ENCODE measurements around the gene C12orf57. TPM values are rescaled to one million over a fixed set of nuclear protein-coding genes. Genes with fewer than 3 reads are reported as not detected.

C12orf57 gene
- total and polyA plus RNA-seq, 2 experiments from 2014 or later, result 204 to 262 TPM

- TF ChIP-seq, protein P1, sequence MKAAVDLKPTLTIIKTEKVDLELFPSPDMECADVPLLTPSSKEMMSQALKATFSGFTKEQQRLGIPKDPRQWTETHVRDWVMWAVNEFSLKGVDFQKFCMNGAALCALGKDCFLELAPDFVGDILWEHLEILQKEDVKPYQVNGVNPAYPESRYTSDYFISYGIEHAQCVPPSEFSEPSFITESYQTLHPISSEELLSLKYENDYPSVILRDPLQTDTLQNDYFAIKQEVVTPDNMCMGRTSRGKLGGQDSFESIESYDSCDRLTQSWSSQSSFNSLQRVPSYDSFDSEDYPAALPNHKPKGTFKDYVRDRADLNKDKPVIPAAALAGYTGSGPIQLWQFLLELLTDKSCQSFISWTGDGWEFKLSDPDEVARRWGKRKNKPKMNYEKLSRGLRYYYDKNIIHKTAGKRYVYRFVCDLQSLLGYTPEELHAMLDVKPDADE (IDR thresholded peaks at IDR 0.05), result no peak
- TF ChIP-seq JUNB (IDR thresholded peaks at IDR 0.05; ENCODE audit: unreplicated experiment) (no peak), EZH2 (IDR thresholded peaks at IDR 0.05; ENCODE audit: low read depth, unreplicated experiment) (no peak), NANOG (IDR thresholded peaks at IDR 0.05; ENCODE audit: borderline replicate concordance) (no peak), ZNF331 (CRISPR knock-in tag; IDR thresholded peaks at IDR 0.05; ENCODE audit: low read depth) (no peak), ZNF114 (CRISPR knock-in tag; IDR thresholded peaks at IDR 0.05) (no peak), STAT1 (IDR thresholded peaks at IDR 0.05; ENCODE audit: unreplicated experiment) (no peak), EZH2phosphoT487 (IDR thresholded peaks at IDR 0.05; ENCODE audit: unreplicated experiment) (no peak), CREB1 (CRISPR knock-in tag; IDR thresholded peaks at IDR 0.05; ENCODE audit: low read depth) (no peak), CTCF (conservative IDR thresholded peaks at IDR 0.05; ENCODE audit: low read depth in 2 of 2) (no peak)
These were observed 36.9 kb downstream of the C12orf57 start (continued) for GRCh38 chr12:6980740-6981139.

DNA sequence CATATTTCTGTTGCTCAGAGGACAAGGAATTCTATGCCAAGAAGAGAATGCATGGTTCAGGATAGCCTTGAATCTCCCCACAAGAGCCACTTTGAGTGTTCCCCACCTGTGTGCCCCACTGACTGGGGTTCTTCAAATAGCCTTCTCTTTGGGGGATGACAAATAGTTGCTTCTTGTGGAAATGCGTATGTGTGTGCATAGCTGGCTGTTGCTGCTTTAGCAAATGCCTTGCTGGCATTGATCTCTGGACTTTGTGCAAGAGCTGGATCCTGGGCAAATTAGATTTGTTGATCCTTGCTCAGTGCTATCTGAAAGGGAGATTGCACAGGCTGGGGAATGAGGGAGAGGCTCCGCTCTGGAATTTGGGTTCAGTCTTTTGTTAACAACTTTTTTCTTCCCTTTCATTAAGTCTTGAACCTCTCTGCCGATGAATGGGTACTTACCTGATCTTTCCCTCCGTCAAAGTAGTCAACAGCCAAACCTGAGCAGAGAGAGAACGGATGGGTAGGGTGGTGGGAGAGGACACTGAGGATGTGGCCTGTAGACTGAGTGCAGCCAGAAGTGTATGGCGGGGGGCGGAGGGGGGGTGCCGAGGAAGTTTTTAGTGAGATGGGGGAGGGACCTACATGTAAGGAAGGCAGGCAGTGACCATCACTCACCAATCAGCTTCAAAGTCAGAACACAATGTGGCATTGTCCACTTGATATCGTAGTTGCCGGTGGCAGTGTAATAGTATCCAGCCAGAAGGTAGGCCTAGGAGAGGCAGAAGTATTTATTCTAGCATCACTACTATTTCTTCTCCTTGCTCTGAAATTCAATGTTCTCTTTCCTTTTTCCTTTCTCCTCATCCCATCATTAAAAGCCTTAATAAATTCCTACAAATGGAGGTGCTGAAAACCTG lies 37.6 kb downstream of the C12orf57 start:
- no peaks in the 10 kb centered on the region for H3K79me2 ChIP-seq (replicated peaks; ENCODE audit: insufficient read depth)
- peaks cover 9% of the 10 kb centered on the region for H4K20me1 ChIP-seq (replicated peaks; ENCODE audit: insufficient read depth)
- H3F3A ChIP-seq (replicated peaks; ENCODE audit: low read depth), result peaks cover 14% of the 10 kb centered on the region; the same call in 1 of the 2 replicates
- no peaks in the 10 kb centered on the region; the same call in 1 of the 2 replicates for H3K4me1 ChIP-seq (ENCODE audit: insufficient read depth)
- peaks cover 11% of the 10 kb centered on the region for H3K36me3 ChIP-seq (ENCODE audit: insufficient read depth)
- H3K27ac ChIP-seq (ENCODE audit: low read depth), result no peak overlapping the region
- H3K27me3 ChIP-seq (ENCODE audit: insufficient read depth), result no peaks in the 10 kb centered on the region
- H3K27ac Mint-ChIP-seq, result no peak overlapping the region
- no peaks in the 10 kb centered on the region for H3K9me2 ChIP-seq (ENCODE audit: insufficient read depth)
- H3K9me3 Mint-ChIP-seq, result no peaks in the 10 kb centered on the region
- H3K4me3 Mint-ChIP-seq, result no peak overlapping the region; the same call in 2 of the 3 replicates
- H3K27me3 Mint-ChIP-seq (ENCODE audit: insufficient read depth, low read depth, poor library complexity), result peaks cover 7% of the 10 kb centered on the region
- TF ChIP-seq NANOG (IDR thresholded peaks at IDR 0.05; ENCODE audit: borderline replicate concordance) (no peak), ZNF331 (CRISPR knock-in tag; IDR thresholded peaks at IDR 0.05; ENCODE audit: low read depth) (no peak), EZH2phosphoT487 (IDR thresholded peaks at IDR 0.05; ENCODE audit: unreplicated experiment) (no peak), POLR2AphosphoS5 (IDR thresholded peaks at IDR 0.05; ENCODE audit: low read depth) (no peak), STAT1 (IDR thresholded peaks at IDR 0.05; ENCODE audit: unreplicated experiment) (no peak)
- TF ChIP-seq, protein P1 (IDR thresholded peaks at IDR 0.05), result no peak
- peaks cover 57% of the 10 kb centered on the region for H3K36me3 Mint-ChIP-seq (ENCODE audit: low read depth)
- DNase-seq (ENCODE audit: low spot score) (no peak), ATAC-seq (no peak)
- H2AFZ ChIP-seq, result no peak overlapping the region
- H3K4me3 ChIP-seq, result no peak overlapping the region
- H3K4me1 Mint-ChIP-seq, result peaks cover 25% of the 10 kb centered on the region
- no peak overlapping the region for H3K4me2 ChIP-seq
